ENCODE results near the gene APLF. TPM values are rescaled to one million over a fixed set of nuclear protein-coding genes. Genes with fewer than 3 reads are reported as not detected.

Gene APLF, protein sequence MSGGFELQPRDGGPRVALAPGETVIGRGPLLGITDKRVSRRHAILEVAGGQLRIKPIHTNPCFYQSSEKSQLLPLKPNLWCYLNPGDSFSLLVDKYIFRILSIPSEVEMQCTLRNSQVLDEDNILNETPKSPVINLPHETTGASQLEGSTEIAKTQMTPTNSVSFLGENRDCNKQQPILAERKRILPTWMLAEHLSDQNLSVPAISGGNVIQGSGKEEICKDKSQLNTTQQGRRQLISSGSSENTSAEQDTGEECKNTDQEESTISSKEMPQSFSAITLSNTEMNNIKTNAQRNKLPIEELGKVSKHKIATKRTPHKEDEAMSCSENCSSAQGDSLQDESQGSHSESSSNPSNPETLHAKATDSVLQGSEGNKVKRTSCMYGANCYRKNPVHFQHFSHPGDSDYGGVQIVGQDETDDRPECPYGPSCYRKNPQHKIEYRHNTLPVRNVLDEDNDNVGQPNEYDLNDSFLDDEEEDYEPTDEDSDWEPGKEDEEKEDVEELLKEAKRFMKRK
- total RNA-seq = 1.4 and 3.0 TPM in 2 replicates

DNA sequence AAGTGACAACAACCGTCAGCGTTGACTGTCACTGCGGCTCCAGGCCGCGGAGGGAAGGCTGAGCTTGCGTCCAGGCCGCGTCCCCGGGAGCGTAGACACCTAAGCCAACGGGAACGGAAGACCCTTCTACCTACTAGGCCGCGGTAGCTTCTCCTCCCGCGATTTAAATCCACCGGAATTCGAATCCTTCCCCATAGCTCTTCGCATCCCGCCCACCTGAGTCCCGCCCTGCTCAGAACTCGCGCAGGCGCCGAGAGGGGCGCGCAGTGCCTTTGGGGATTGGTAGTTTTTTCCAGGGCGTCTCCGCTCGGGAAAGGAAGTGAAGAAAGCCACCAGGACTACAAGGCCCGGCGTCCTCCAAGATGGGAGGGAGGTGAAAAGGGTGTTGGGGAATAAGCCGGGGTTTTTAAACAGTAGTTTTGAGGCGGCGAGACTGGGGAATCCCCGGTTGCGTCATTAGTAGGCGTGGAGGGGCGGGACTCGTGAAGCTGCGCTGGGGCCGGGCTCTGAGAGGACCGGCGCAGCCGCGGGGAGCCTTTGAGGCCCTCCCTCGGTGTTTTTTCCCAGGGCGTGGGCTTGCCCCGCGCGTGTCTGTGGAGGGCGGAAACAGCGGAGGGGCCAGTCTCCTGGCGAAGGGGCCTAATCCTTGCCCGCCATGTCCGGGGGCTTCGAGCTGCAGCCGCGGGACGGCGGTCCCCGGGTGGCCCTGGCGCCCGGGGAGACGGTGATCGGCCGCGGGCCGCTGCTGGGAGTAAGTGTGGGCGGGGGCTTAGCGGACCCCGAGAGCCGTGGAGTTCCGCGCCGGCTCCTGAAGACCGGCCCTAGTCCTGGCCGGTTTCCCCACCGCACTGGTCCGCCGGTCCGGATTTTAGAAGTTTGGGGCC lies at the start of gene APLF, which contains the start of gene FBXO48:
Gene APLF (plus strand): TSS at position 509 of the 884 bp plus-strand sequence. CDS start 147 bp downstream, at position 656.
Gene FBXO48 (minus strand): TSS at position 218 of the 884 bp plus-strand sequence. CDS start 2,149 bp downstream, outside the sequence.

Other genes with a start within 250 kb of the APLF start
- 23.4 and 23.9 TPM in 2 replicates for gene PPP3R1, start 215.1 kb upstream of the APLF start, total RNA-seq
- 30.8 and 44.7 TPM in 2 replicates for gene CNRIP1, start 147.6 kb upstream of the APLF start, total RNA-seq
- under 0.01 TPM in 1 of 2 replicates, not detected in the other for gene PLEK, start 102.3 kb upstream of the APLF start, total RNA-seq
- gene FBXO48, start 291 bp upstream of the APLF start, total RNA-seq = 0.29 and 0.35 TPM in 2 replicates
- gene PROKR1, start 176.0 kb downstream of the APLF start, total RNA-seq = not detected in 2 replicates

Data from myometrial cell (primary cell).